Endodermal cell (in vitro differentiated cells): ENCODE data around the gene TM4SF5. TPM values are rescaled to one million over a fixed set of nuclear protein-coding genes. Genes with fewer than 3 reads are reported as not detected.

ENCODE experiments used
- DNase-seq: peaks from one replicate; pipeline ENCODE4 v3.0.0-alpha.2; 2017
- H3K27ac ChIP-seq: 2 replicates; pipeline ENCODE4 v1.5.1; 2013; ENCODE audit warnings: mild to moderate bottlenecking, low read depth, low read length, moderate library complexity
- H3K27me3 ChIP-seq: 2 replicates; pipeline ENCODE4 v1.6.1; 2013; ENCODE audit warnings: mild to moderate bottlenecking, low read length, moderate library complexity; ENCODE audit not compliant: insufficient read depth, control insufficient read depth, poor library complexity, severe bottlenecking
- H3K36me3 ChIP-seq: 2 replicates; pipeline ENCODE4 v1.7.0; 2013; ENCODE audit warnings: mild to moderate bottlenecking, low read length, moderate library complexity; ENCODE audit not compliant: control insufficient read depth, insufficient read depth
- H3K4me1 ChIP-seq: one replicate; pipeline ENCODE4 v1.7.0; 2013; ENCODE audit warnings: low read length; ENCODE audit not compliant: control insufficient read depth, insufficient read depth
- H3K4me3 ChIP-seq: 2 replicates; pipeline ENCODE4 v1.5.1; 2013; ENCODE audit warnings: mild to moderate bottlenecking, low read length, moderate library complexity
- H3K9ac ChIP-seq: 2 replicates; pipeline ENCODE4 v1.6.1; 2013; ENCODE audit warnings: mild to moderate bottlenecking, low read length, moderate library complexity; ENCODE audit not compliant: poor library complexity, severe bottlenecking; ENCODE audit errors: extremely low read depth
- H3K9me3 ChIP-seq: 2 replicates; pipeline ENCODE4 v1.6.1; 2013; ENCODE audit warnings: mild to moderate bottlenecking, low read length, moderate library complexity; ENCODE audit not compliant: control insufficient read depth
- H3K27ac Mint-ChIP-seq: 2 replicates; pipeline ENCODE4 v1.8.0; 2020; ENCODE audit warnings: mixed read lengths
- H3K27me3 Mint-ChIP-seq: 2 replicates; pipeline ENCODE4 v1.8.0; 2021; ENCODE audit warnings: mild to moderate bottlenecking, mixed read lengths; ENCODE audit not compliant: insufficient read depth
- H3K36me3 Mint-ChIP-seq: 2 replicates; pipeline ENCODE4 v1.8.0; 2020; ENCODE audit warnings: low read depth, mixed read lengths
- H3K4me1 Mint-ChIP-seq: 2 replicates; pipeline ENCODE4 v1.8.0; 2020; ENCODE audit warnings: mixed read lengths
- H3K4me3 Mint-ChIP-seq: 2 replicates; pipeline ENCODE4 v1.8.0; 2020; ENCODE audit warnings: mild to moderate bottlenecking, moderate library complexity, mixed read lengths
- H3K9me3 Mint-ChIP-seq: 2 replicates; pipeline ENCODE4 v1.8.0; 2020; ENCODE audit warnings: mild to moderate bottlenecking, mixed read lengths
- WGBS, 2 experiments: methylation state at CpG; one replicate each; pipeline versions ENCODE4 v1.1.5 to v1.1.7; 2013; ENCODE audit warnings: missing lambda C conversion rate in 2 of 2, mixed read lengths in 1 of 2; ENCODE audit not compliant: insufficient coverage in 1 of 2, insufficient read length in 1 of 2; 5-methylcytosine and 5-hydroxymethylcytosine counted together
- total RNA-seq, 2 donors: library from RNA; stranded (reverse); fragmentation: NEBNext Ultra II Directional in 1 of 2; extraction: Animal tissue kit (Norgen Biotek cat#: 25700) in 1 of 2; gene quantifications; 2 replicates in 1 of 2; 3 replicates in 1 of 2; pipeline ENCODE4 v1.2.1, GENCODE V29; 2021
- TF ChIP-seq, protein P1 (sequence below): fragments of 200-600 bp; sonication (generic); conservative IDR thresholded peaks from 2 replicates; pipeline ENCODE4 v1.5.0; 2021; ENCODE audit warnings: antibody characterized with exemption, mild to moderate bottlenecking

TM4SF5 gene
- total RNA-seq, 2 donors from 2014 or later: not detected

DNA sequence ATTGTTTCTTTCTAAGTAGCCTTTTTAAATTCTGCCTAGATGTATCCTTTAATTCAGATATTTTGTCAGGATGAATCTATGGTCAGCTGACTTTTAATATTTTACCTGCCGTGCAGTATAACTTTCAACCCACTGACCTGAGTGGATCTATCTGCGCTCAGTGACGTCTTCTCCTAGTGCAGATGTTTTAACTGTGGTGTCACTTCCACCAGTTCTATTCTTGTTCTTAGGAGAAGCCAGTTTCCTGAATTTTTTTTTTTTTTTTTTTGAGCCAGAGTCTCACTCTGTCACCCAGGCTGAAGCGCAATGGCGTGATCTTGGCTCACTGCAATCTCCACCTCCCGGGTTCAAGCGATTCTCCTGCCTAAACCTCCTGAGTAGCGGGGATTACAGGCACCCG lies 5.0 kb upstream of the TM4SF5 start:
- DNase-seq: no peak
- H3K27me3 Mint-ChIP-seq: peaks cover 8% of the 10 kb centered on the region
- no peaks in the 10 kb centered on the region for H3K36me3 ChIP-seq
- no peaks in the 10 kb centered on the region for H3K36me3 Mint-ChIP-seq
- no peaks in the 10 kb centered on the region for H3K4me1 ChIP-seq
- 95 to 100% methylated on average over 6 to 9 of the region's 9 CpGs for WGBS, 2 experiments
- TF ChIP-seq, protein P1, sequence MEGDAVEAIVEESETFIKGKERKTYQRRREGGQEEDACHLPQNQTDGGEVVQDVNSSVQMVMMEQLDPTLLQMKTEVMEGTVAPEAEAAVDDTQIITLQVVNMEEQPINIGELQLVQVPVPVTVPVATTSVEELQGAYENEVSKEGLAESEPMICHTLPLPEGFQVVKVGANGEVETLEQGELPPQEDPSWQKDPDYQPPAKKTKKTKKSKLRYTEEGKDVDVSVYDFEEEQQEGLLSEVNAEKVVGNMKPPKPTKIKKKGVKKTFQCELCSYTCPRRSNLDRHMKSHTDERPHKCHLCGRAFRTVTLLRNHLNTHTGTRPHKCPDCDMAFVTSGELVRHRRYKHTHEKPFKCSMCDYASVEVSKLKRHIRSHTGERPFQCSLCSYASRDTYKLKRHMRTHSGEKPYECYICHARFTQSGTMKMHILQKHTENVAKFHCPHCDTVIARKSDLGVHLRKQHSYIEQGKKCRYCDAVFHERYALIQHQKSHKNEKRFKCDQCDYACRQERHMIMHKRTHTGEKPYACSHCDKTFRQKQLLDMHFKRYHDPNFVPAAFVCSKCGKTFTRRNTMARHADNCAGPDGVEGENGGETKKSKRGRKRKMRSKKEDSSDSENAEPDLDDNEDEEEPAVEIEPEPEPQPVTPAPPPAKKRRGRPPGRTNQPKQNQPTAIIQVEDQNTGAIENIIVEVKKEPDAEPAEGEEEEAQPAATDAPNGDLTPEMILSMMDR: no peak
- no peaks in the 10 kb centered on the region for H3K4me1 Mint-ChIP-seq
- H3K4me3 ChIP-seq: no peak overlapping the region
- no peak overlapping the region for H3K9ac ChIP-seq
- H3K9me3 Mint-ChIP-seq: no peaks in the 10 kb centered on the region
- no peaks in the 10 kb centered on the region for H3K9me3 ChIP-seq
- H3K27me3 ChIP-seq: no peaks in the 10 kb centered on the region
- no peak overlapping the region for H3K27ac ChIP-seq
- H3K27ac Mint-ChIP-seq: no peak overlapping the region
- H3K4me3 Mint-ChIP-seq: no peak overlapping the region

DNA sequence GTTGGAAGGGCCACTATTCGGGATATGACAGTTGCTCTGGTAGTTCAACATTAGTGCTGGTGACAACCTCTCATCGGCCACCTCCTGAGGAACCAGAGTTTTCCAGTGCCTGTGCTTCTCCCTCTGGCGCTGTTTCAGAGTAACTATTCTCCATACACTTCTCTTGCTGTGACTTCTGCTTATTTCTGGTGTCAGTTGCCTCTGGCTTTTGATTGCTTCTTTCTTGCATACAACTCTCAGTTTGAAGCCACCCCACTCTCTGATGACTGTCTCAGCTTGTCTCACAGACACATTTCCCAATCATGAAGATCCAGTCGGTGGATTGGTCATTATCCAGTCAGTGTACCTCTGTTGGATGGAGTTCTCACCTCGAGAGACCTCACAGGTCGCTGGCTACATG lies 3.4 kb upstream of the TM4SF5 start:
- no peak overlapping the region for H3K27ac ChIP-seq
- no peaks in the 10 kb centered on the region for H3K9me3 ChIP-seq
- no peaks in the 10 kb centered on the region for H3K36me3 ChIP-seq
- Mint-ChIP-seq H3K4me1 (no peaks in the 10 kb centered on the region), H3K9me3 (no peaks in the 10 kb centered on the region), H3K27ac (no peak overlapping the region), H3K36me3 (no peaks in the 10 kb centered on the region), H3K27me3 (peaks cover 14% of the 10 kb centered on the region), H3K4me3 (no peak overlapping the region)
- no peak overlapping the region for H3K4me3 ChIP-seq
- no peaks in the 10 kb centered on the region for H3K27me3 ChIP-seq
- H3K4me1 ChIP-seq: no peaks in the 10 kb centered on the region
- TF ChIP-seq, protein P1: no peak
- WGBS, 2 experiments: 91 to 92% methylated on average over 3 to 6 of the region's 6 CpGs
- no peak for DNase-seq
- no peak overlapping the region for H3K9ac ChIP-seq

DNA sequence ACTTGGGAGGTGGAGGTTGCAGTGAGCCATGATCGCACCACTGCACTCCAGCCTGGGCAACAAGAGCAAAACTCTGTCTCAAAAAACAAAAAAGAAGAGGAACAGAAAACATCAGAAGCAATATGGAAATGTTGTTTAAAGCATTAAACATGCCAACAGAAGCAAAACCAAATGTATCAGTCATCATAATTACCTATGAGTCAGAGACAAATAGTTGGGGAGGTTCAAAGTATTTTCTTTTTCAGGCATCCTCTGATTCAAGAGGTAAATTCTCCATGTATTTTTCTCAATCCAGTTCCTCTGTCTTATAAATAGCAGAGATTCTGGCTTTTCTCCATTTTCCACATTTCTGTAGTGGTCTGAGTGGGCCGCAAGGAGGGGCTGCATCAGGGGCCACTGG lies 2.1 kb upstream of the TM4SF5 start:
- Histone ChIP-seq H3K4me3 (no peak overlapping the region), H3K27ac (no peak overlapping the region), H3K9me3 (no peaks in the 10 kb centered on the region), H3K9ac (no peak overlapping the region), H3K4me1 (no peaks in the 10 kb centered on the region), H3K27me3 (no peaks in the 10 kb centered on the region), H3K36me3 (no peaks in the 10 kb centered on the region)
- peaks cover 20% of the 10 kb centered on the region for H3K27me3 Mint-ChIP-seq
- H3K36me3 Mint-ChIP-seq: no peaks in the 10 kb centered on the region
- DNase-seq: no peak
- WGBS, 2 experiments: 90 to 94% methylated on average over 2 of the region's 2 CpGs
- no peak overlapping the region for H3K4me3 Mint-ChIP-seq
- H3K4me1 Mint-ChIP-seq: no peaks in the 10 kb centered on the region
- H3K27ac Mint-ChIP-seq: no peak overlapping the region
- no peaks in the 10 kb centered on the region for H3K9me3 Mint-ChIP-seq
- TF ChIP-seq, protein P1: no peak
